SK-N-MC (cell line): ENCODE results near the gene ZNF182.
"Not testable (repeated sequence)": the region's sequence is repeated elsewhere in the genome, so short reads cannot be mapped to it uniquely, and the experiment has no call there.

Experiments
- DNase-seq: peaks from one replicate; pipeline ENCODE4 v3.0.0-alpha.2; 2011; ENCODE audit warnings: low read depth, low spot score
- H3K27ac ChIP-seq: fragments of 200-600 bp; sonication (generic); 2 replicates; pipeline ENCODE4 v1.5.1; 2016; ENCODE audit warnings: mixed run types
- H3K36me3 ChIP-seq: fragments of 200-600 bp; sonication (generic); 2 replicates; pipeline ENCODE4 v1.6.1; 2017; ENCODE audit warnings: antibody characterized with exemption, low read length, mixed read lengths; ENCODE audit not compliant: insufficient read depth
- H3K4me3 ChIP-seq: fragments of 200-600 bp; sonication (generic); 2 replicates; pipeline ENCODE4 v1.5.1; 2016
- H3K9ac ChIP-seq: fragments of 200-600 bp; sonication (generic); 2 replicates; pipeline ENCODE4 v1.8.0; 2017; ENCODE audit warnings: mixed run types, mixed read lengths; ENCODE audit not compliant: insufficient read length
- H3K9me3 ChIP-seq: fragments of 200-600 bp; sonication (generic); 2 replicates; pipeline ENCODE4 v1.6.1; 2017; ENCODE audit warnings: low read depth, mild to moderate bottlenecking, antibody characterized with exemption, low read length, moderate library complexity, mixed read lengths
- EZH2 ChIP-seq: fragments of 200-600 bp; sonication (generic); IDR thresholded peaks from one replicate; pipeline ENCODE4 v1.6.1; 2017; ENCODE audit warnings: antibody characterized with exemption
- FOXP2 ChIP-seq: optimal IDR thresholded peaks from 2 replicates; pipeline ENCODE3; 2011; ENCODE audit warnings: mild to moderate bottlenecking, moderate library complexity; ENCODE audit not compliant: insufficient read depth; ENCODE audit errors: extremely low read length, control extremely low read depth
- POLR2AphosphoS5 ChIP-seq: IDR thresholded peaks from 2 replicates; pipeline ENCODE4 v1.6.1; 2012; ENCODE audit warnings: mild to moderate bottlenecking, low read depth, low read length, borderline replicate concordance

ZNF182 gene

GRCh38 chrX:47960406-47960805, 43.4 kb downstream of the ZNF182 start:
- 0 out of 2 replicates have a peak, but pooled peaks cover 3% of the 10 kb centered on the region for H3K9me3 ChIP-seq
- DNase-seq = no peak
- TF ChIP-seq POLR2AphosphoS5 = no peak
- TF ChIP-seq EZH2 = no peak
- no peak for TF ChIP-seq FOXP2
- H3K36me3 ChIP-seq = no peaks in the 10 kb centered on the region
- H3K27ac ChIP-seq = no peak overlapping the region
- H3K9ac ChIP-seq = no peak overlapping the region
- no peak overlapping the region for H3K4me3 ChIP-seq

DNA sequence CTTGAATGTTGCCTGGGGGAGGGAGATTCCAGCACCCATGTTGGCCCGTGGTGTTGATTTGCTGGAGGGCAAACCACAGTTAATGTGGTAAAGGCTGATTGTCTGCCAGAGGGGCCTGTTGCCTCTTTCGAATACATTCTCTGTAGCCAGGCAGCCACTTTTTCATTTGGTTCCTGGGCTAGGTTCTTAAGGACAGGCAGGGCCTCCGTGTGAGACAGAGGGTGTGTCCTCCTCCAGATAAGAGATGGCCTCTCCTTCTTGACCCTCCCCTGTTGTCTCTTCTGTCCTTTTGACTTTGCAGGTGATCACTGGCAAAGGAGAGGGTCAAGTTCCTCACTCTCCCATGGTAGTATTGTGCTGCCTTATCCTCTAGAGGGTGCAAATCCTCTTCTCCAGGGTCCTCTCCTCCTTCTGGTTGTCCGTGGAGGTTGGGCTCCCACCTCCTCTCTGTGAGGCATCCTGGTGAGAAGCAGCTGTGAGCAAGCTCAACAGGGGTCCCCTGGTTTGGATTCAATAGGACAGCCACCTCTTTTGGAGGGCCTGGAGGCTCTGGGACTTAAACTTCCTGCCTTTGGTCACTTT, 44.9 kb downstream of the ZNF182 start:
- H3K9me3 ChIP-seq = 0 out of 2 replicates have a peak, but pooled peaks cover 3% of the 10 kb centered on the region

GRCh38 chrX:47958206-47958605, 45.6 kb downstream of the ZNF182 start:
- not testable (repeated sequence) for H3K27ac ChIP-seq, H3K9me3 ChIP-seq, DNase-seq, H3K36me3 ChIP-seq, H3K9ac ChIP-seq, H3K4me3 ChIP-seq

More for the DNA sequence above, 44.9 kb downstream of the ZNF182 start:
- no peak overlapping the region for H3K27ac ChIP-seq
- no peak for DNase-seq
- no peak overlapping the region for H3K9ac ChIP-seq
- TF ChIP-seq FOXP2 (no peak), POLR2AphosphoS5 (no peak), EZH2 (no peak)
- H3K36me3 ChIP-seq = no peaks in the 10 kb centered on the region
- no peak overlapping the region for H3K4me3 ChIP-seq

- no peak overlapping the region for H3K4me3 ChIP-seq
- no peaks in the 10 kb centered on the region for H3K36me3 ChIP-seq
- H3K9me3 ChIP-seq = no peaks in the 10 kb centered on the region
- DNase-seq = no peak
- TF ChIP-seq EZH2 (no peak), POLR2AphosphoS5 (no peak)
- H3K9ac ChIP-seq = no peak overlapping the region
- no peak overlapping the region for H3K27ac ChIP-seq
These were observed 47.8 kb downstream of the ZNF182 start for GRCh38 chrX:47956016-47956415.

- DNase-seq, H3K27ac ChIP-seq, H3K9me3 ChIP-seq, H3K36me3 ChIP-seq, H3K4me3 ChIP-seq, H3K9ac ChIP-seq: not testable (repeated sequence)
These were observed 48.5 kb downstream of the ZNF182 start for GRCh38 chrX:47955295-47955694.

DNA sequence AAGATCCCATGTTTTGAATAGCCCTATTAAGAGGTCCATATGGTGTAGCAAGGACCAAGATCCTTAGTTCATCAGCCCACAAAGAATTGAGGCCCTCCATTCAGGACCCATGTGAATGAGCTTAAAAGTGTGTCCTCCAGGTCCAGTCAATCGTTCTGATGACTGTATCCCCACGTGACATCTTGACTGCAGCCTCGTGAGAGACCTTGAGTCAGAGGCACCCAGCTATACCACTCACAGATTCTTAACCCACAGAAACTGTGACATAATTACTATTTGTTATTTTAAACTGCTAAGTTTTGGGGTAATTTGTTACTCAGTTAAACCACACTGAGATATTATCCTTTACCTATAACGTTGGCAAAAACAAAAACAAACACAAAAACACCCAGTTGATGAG, 62.4 kb downstream of the ZNF182 start:
- H3K9ac ChIP-seq = no peak overlapping the region
- no peak overlapping the region for H3K4me3 ChIP-seq
- no peaks in the 10 kb centered on the region for H3K36me3 ChIP-seq
- no peaks in the 10 kb centered on the region for H3K9me3 ChIP-seq
- TF ChIP-seq FOXP2 (no peak), EZH2 (no peak), POLR2AphosphoS5 (no peak)
- DNase-seq = no peak
- no peak overlapping the region for H3K27ac ChIP-seq

DNA sequence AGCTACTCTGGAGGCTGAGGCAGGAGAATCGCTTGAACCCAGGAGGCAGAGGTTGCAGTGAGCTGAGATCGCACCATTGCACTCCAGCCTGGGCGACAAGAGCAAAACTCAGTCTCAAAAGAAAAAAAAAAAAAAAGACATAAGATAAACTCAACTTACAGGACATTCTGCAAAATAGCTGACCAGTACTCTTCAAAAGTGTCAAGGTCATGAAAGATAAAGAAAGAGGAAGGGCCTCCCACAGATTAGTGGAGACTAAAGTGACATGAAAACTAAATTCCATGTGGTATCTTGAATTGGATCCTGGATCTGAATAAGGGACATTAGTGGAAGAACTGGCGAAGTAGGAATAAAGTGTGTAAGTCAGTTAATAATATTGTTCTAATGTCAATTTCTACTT, 63.3 kb downstream of the ZNF182 start:
- Histone ChIP-seq H3K36me3 (no peaks in the 10 kb centered on the region), H3K27ac (no peak overlapping the region), H3K9me3 (no peaks in the 10 kb centered on the region), H3K9ac (no peak overlapping the region), H3K4me3 (no peak overlapping the region)
- TF ChIP-seq POLR2AphosphoS5 = no peak
- no peak for TF ChIP-seq FOXP2
- no peak for TF ChIP-seq EZH2
- no peak for DNase-seq

DNA sequence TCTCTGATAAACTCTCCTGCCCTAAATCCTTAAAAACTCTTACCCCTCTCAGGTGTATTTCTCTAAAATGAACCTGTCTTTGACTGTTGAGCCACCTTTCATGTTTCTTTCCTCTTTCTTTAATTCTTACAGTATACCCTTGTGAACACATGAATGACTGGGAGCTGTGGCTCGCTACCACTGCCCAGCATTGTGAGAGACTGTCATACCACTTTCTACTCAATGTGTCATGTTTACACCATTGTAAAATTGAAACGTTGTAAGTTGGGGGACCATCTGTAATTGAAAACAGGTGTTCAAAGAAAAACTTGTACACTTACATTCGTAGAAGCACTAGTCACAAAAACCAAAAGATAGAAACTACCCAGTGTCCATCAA, 66.9 kb downstream of the ZNF182 start:
- DNase-seq = no peak
- Histone ChIP-seq H3K9me3 (no peaks in the 10 kb centered on the region), H3K4me3 (no peak overlapping the region), H3K9ac (no peak overlapping the region), H3K36me3 (no peaks in the 10 kb centered on the region), H3K27ac (no peak overlapping the region)
- TF ChIP-seq POLR2AphosphoS5 (no peak), EZH2 (no peak), FOXP2 (no peak)

DNA sequence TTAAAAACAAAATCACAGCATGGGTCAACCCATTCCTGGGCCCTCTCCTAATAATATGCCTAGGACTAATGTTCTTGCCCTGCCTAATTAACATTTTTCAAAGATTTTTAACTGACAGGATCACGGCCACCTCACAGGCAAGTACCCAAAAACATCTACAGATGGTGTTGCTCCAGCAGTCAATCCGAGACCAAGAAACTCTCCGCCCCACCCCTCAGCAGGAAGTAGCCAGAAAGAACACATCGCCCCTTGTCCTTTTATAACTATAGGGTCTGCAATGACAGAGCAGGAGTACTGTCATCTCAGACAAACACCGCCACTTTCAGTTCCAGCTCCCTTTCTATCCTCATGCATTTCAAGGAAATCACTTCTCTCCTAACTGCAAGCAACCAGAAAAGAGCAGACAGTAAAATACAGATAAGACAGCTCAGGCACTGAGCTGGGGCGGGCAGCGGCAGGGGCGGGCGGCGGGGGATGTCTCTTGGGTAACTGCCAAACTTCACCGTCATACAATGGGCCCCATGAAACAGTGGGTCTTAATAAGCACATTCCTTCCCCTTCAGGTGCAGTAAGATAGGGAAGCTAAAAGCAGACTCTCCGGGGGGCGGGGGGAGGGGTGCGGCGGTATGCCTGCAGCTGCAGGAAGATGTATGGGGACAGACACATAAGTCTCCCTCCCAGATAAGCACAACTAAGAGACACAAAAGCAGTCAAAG, 67.4 kb downstream of the ZNF182 start:
- Histone ChIP-seq H3K36me3 (no peaks in the 10 kb centered on the region), H3K9me3 (no peaks in the 10 kb centered on the region), H3K9ac (no peak overlapping the region), H3K4me3 (no peak overlapping the region), H3K27ac (no peak overlapping the region)
- no peak for TF ChIP-seq FOXP2
- TF ChIP-seq POLR2AphosphoS5 = no peak
- no peak for TF ChIP-seq EZH2
- no peak for DNase-seq
